ENCODE measurements around the gene KNSTRN.

KNSTRN gene

DNA sequence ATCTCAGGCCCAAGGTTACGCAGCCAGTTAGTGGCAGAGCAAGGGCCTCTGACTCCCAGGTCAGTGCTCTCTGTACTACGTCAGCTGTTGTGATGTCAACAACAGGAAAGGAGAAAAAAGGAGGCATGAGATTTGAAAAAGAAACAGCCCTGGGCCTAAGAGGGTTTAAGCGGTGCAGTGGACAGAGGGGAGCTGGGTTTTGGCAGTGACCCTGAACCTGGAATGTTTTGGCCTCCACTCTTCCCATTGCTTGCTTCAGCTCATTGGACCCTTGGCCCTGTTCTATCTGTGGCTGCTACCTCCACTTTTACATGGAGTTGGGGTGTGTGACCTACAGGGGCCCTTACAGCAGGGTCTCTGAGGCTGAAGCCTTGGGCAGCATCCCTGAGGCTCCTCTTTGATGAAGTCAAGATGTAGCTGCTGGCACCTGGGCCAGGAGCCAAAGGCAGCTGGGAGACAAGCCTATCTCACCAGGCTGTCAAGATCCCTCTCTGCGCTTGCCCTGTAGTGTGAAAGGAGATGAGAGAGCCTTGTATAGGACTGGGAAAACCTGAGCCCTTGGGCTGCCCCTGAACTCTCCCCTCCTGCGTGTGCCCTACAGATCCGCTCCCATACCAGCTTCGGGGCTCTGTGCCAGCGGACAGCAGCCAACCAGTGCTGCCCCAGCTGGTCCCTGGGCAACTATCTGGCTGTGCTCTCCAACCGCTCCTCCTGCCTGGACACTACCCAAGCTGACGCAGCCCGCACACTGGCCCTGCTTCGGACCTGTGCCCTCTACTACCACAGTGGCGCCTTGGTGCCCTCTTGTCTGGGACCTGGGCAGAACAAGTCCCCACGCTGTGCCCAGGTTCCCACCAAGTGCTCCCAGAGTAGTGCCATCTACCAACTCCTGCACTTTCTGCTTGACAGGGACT is 15.8 kb upstream of the KNSTRN start:
- peak in 1 of 2 experiments; percentile 52 for DNase-seq

DNA sequence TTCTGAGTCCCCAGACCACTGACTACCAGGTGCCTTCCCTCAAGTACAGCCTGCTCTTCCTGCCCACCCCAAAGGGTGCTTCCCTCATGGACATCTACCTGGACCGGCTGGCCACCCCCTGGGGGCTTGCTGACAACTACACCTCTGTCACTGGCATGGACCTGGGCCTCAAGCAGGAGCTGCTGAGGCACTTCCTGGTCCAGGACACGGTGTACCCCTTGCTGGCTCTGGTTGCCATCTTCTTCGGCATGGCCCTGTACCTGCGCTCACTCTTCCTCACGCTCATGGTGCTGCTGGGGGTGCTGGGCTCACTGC is 15.2 kb upstream of the KNSTRN start:
- no peak for DNase-seq

DNA sequence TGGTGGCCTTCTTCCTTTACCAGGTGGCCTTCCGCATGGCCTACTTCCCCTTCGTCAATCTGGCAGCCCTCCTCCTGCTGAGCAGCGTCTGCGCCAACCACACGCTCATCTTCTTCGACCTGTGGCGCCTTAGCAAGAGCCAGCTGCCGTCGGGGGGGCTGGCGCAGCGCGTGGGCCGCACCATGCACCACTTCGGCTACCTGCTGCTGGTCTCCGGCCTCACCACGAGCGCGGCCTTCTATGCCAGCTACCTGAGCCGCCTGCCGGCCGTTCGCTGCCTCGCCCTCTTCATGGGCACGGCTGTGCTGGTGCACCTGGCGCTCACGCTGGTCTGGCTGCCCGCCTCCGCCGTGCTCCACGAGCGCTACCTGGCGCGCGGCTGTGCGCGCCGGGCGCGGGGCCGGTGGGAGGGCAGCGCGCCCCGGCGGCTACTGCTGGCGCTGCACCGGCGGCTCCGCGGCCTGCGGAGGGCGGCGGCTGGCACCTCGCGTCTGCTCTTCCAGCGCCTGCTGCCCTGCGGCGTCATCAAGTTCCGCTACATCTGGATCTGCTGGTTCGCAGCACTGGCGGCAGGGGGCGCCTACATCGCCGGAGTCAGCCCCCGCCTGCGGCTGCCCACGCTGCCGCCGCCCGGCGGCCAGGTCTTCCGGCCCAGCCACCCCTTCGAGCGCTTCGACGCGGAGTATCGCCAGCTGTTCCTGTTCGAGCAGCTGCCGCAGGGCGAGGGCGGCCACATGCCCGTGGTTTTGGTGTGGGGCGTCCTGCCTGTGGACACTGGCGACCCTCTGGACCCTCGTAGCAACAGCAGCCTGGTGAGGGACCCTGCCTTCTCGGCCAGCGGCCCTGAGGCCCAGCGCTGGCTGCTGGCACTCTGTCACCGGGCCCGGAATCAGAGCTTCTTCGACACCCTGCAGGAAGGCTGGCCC is 14.6 kb upstream of the KNSTRN start:
- DNase-seq: peak; percentile 84 to 95

DNA sequence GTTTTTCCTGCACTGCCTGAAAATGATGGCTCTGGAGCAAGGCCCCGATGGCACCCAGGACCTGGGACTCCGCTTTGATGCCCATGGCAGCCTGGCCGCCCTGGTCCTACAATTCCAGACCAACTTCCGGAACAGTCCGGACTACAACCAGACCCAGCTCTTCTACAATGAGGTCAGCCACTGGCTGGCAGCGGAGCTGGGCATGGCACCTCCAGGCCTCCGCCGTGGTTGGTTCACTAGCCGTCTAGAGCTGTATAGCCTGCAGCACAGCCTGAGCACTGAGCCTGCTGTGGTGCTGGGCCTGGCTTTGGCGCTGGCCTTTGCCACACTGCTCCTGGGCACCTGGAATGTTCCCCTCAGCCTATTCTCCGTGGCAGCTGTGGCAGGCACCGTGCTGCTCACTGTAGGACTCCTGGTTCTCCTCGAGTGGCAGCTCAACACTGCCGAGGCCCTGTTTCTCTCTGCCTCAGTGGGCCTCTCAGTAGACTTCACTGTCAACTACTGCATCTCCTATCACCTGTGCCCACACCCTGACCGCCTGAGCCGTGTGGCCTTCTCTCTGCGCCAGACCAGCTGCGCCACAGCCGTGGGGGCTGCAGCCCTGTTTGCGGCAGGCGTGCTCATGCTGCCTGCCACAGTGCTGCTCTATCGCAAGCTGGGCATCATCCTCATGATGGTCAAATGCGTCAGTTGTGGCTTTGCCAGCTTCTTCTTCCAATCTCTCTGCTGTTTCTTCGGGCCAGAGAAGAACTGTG is 13.6 kb upstream of the KNSTRN start:
- DNase-seq: no peak

DNA sequence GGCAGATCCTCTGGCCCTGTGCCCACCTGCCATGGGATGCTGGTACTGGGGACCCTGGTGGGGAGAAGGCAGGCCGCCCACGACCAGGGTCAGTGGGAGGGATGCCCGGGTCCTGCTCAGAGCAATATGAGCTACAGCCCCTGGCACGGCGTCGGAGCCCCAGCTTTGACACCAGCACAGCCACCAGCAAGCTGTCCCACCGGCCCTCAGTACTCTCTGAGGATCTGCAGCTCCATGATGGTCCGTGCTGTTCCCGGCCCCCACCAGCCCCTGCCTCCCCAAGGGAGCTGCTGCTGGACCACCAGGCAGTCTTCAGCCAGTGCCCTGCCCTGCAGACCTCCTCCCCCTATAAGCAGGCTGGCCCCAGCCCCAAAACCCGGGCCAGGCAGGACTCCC is 13.0 kb upstream of the KNSTRN start:
- DNase-seq: no peak

DNA sequence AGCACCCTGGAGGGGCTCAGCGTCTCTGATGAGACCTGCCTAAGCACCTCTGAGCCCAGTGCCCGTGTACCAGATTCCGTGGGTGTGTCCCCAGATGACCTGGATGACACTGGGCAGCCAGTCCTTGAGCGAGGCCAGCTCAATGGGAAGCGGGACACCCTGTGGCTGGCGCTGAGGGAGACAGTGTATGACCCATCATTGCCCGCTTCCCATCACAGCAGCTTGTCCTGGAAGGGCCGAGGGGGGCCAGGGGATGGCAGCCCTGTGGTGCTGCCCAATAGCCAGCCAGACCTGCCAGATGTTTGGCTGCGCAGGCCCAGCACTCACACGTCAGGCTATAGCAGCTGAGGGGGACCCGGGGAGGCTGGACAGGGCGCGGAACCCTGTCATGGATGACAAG is 12.6 kb upstream of the KNSTRN start:
- DNase-seq: no peak

DNA sequence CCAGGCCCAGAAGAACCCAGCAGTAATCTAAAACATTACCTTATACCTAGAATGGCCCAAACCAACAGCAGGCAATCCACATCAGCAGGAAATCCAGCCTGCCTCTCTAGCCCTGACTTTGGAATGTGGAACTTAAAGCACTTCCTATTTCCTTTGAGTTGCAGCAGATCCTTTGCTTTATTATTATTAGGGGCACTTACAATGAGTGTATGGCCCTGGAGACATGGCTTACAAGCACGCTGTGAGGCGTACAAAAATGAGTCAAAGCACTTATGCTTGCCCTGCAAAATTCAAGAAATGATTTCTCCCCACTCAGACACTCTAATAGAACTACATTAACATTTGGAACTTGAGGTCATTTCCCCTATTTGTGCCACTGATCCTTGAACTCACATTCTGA is 9.5 kb upstream of the KNSTRN start:
- DNase-seq: no peak

DNA sequence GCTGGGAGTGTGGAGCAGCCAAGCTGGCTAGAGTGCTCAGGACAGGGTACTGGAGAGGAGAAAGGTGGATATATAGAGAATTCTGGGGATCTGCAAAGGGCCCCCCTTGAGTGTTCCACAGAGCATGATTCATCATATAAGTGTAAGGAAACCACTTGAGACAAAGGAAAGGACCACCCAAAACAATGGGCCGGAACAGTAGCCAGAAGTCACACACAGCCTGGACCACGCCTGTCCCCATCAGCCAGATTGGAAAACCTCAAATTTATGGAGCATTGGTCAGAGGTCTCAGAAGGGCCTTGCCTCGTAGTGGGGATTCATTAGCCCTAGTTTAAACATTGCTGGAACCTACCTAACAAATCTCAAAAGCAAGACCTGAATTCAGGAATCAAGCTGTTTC is 4.9 kb upstream of the KNSTRN start:
- no peak for DNase-seq

DNA sequence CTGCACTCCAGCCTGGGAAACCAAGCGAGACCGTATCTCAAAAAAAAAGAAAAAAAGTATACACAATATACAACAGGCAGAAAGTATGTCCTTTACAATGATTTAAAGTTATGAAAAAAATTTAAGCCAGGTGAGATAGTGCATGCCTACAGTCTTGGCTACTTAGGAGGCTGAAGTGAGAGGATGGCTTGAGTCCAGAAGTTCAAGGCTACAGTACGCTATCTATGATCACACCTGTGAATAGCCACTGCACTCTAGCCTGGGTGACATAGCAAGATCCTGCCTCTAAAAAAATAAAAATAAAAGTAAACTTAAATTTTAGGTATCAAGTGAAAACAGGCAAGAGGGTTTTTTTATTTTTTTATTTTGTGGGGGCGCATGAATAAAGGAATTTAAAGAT is 3.1 kb upstream of the KNSTRN start:
- DNase-seq: no peak

DNA sequence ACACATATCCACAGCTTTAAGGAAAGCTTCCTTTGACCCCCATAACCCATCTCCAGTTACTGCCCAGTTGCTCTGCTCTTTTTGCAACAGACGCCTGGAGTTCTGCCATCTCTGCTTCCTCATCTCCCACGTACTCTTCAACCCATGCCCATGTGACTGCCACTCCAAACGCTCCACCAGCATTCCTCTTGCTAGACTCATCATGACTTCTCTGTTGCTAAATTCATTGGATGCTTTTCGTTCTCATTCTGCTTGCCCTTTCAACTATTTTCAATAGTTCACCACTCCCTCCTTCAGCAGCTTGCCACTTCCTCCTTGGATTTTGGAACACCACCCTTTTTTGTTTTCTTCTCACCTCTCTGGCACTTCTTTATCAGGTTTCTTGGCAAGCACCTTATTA is 2.7 kb upstream of the KNSTRN start:
- DNase-seq: no peak

DNA sequence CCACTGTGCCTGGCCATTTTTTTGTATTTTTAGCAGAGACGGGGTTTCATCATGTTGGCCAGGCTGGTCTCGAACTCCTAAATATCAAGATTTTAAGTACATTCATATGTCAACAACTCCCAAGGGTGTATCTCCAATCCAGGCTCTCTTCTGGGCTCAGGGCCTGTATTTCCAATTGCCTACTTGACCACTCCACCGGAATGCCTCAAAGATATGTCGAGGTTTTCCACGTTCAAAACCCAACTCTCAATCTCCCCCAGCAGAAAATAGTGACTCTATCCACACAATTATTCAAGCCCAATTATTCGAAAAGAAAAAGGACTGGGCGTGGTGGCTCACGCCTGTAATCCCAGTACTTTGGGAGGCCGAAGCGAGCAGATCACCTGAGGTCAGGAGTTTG is 1.9 kb upstream of the KNSTRN start:
- DNase-seq: no peak

DNA sequence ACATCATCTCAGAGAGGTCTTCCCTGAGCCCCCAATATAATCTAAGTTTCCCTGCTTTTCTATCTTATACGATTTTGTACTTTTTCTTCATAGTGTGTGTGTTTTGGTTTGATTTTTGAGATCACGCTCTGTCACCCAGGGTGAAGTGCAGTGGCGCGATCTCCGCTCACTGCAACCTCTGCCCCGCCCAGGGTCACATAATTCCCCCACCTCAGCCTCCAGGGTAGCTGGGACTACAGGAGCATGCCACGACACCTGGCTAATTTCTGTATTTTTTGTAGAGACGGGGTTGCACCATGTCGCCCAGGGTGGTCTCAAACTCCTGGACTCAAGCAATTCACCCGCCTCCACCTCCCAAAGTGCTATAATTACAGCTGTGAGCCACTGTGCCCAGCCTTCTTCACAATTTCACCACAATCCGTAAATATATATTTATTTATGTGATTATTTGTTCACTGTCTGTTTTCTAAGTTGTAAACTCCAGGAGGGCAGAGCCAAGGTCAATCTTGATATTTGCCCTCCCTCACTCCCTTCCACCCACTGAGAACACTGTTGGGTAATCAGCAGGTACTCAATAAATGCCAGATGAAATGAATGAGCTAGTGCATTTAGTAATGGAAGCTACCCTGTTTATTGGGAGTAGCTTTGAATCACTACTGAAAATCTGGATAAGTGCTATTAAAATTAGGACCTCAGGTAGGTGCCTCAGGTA is 547 bp upstream of the KNSTRN start:
- no peak for DNase-seq

DNA sequence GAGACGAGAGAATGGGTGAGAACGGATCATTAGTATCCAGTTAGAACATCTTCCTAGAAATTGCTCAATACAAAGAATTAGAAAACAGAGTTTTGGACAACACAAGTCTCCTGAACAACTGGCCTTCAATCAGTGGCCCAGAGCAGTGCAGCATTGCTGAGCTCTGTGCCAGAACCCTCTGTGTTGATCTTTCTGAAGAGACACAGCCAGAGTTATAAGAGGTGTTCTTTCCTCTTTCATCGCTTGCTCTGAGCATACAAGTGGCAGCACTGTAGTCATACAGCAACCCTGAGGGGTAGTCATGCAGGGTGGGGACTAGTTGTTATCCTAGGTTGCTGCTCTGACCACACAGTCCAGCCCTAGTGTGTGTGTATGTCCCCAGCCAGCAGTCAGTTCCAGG is 4.0 kb downstream of the KNSTRN start:
- no peak for DNase-seq

DNA sequence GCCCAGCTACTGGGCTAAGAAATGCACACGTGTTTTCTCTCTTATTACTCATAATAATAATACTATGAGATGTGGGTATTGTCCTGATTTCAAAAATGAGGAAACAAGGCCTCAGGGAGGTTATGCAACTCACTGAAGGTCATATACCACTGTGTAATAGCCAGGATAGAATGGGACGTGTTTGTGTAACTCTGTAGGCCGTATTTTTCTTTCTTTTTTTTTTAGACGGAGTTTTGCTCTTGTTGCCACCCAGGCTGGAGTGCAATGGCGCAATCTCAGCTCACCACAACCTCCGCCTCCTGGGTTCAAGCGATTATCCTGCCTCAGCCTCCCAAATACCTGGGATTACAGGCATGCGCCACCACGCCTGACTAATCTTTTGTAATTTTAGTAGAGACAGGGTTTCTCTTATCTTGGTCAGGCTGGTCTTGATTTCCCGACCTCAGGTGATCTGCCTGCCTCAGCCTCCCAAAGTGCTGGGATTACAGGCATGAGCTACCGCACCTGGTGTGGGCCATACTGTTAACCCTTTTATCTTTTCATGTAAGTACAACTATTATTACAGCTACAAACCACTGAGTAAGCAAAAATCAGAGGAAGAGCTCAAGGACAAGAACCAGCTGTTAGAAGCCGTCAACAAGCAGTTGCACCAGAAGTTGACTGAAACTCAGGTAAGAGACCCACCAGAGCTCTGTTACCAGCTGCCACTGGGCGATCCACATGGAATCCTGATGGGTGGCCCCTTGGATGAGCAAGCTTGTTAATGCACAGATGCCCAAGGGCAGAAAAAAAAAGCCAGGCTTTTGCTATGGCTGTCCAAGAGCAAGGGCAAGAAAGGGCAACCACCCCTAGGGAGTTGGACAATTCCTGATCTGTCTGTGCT is 6.7 kb downstream of the KNSTRN start:
- DNase-seq: no peak

DNA sequence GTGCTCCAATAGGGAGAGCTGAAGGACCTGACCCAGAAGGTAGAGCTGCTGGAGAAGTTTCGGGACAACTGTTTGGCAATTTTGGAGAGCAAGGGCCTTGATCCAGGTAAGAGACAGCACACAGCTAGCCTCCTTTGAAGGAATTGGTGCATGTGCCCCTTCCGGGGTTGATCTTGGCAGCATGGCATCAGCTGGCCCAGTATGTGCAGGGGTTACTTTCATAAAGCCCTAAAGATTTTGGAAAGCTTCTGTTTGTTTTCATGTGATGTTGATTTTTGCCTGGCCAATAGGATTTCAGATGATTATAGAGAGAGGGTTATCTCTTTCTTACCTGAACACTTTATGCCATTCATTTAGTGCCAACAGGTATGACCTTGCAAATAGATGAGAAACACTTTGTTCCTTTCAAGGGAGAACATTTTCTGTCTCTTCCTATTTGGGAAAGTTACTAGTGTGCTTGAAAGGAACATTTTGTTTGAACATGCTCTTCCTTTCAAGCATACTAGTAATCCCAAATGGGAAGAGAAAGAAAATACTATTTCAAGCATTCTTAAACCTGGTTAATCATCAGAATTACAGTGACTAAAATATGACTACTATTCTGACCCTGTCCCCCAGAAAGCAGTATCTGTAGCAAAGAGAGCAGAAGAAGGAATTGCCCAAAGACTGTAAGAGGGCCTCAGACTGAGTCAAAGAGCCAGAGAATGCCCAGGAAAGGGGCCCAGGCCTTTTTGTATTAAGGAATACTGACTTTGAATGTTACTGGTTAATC is 7.5 kb downstream of the KNSTRN start:
- DNase-seq: no peak

DNA sequence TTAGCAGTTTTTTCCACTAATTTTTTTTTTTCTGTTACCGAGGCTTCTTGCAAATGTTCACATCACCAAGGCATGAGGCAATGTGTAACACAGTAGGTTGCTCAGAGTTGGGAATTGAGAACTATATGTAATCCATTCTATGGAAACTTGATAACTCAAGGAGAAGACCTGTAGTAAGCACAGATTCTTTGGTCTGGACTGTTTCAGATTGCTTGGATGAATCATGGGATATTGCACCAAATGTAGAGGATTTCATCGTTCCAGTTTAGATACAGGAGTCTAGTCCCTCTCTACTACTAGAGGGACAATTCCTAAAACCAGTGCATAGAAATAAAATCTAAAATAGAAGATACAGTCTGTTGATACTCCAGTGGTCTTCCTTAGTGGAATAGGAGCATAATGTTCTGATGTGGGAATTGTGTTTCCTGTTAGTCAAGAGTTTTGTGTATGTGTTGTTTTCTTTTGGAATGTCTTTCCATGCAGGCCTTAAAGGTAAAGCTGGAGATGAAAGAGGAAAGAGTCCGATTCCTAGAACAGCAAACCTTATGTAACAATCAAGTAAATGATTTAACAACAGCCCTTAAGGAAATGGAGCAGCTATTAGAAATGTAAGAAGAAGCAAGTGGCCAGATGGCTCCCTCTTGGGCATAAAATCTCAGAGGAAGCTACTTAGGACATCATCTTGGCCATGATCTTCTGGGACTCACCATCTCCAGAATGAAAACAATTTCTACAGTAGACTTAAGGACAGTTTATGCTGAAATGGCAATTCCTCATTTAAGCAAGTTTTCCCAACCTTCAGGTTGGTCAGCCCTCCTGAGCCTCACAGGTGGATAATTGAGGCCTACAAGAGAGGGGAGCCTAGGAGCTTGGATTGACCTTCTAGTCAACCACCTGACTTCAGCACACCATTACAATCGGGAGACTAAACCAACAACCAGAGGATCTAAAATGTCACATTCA is 10.7 kb downstream of the KNSTRN start:
- no peak for DNase-seq

DNA sequence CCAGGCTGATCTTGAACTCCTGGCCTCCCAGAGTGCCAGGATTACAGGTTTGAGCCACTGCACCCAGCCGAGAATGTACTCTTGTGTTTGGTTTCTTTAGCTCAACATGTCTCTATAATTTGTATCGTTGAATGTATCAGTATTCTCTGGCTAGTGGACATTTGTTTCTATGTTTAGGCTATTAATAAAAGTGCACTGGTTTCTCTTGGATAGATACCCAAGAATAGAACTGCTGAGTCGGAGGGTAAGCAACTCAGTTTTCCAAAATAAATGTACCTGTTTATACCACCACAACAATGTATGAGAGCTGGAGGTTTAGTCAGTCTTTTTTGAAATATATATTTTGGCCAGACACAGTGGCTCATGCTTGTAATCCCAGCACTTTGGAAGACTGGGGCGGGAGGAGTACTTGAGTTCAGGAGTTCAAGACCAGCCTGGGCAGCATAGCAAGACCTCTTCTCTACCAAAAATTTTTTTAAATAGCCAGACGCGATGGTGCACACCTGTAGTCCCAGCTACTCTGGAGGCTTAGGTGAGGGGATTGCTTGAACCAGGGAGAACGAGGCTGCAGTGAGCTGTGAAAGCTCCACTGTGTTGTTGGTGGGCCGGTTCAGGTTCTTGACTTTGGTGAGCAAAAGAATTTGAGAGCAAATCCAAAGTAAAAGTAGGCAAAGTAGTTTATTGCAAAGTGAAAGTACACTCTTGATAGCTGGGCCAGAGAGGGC is 15.3 kb downstream of the KNSTRN start:
- no peak for DNase-seq

DNA sequence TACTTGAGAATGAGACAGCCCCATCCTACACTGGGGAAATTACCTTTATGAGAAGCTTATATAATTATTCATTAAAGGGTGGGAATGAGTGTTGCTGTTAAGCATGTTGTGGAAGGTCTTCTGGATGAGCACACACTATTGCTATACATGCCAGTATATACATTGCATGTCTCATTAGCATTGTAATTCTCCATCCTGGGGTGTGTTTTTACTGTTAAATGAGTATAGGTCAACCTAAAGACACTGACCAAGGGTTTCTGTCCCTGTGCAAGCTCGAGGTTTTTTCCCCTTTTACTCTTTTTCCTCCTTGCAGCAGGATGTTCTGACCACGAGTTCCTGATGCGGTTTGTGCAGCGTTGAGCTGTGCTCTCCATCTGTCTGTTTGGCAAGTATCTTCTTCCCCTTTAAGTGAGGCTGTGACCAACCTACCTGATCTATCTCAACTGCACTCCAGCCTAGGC is 15.9 kb downstream of the KNSTRN start:
- no peak for DNase-seq

DNA sequence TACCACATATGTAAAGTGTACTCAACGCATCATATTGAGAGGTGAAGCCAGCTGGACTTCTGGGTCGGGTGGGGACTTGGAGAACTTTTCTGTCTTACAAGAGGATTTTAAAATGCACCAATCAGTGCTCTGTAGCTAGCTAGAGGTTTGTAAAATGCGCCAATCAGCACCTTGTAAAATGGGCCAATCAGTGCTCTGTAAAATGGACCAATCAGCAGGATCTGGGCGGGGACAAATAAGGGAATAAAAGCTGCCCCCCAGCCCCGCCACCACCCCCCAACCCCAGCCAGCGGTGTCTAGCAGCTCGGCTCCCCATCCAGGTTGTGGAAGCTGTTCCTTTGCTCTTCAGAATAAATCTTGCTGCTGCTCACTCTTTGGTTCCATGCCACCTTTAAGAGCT is 16.8 kb downstream of the KNSTRN start:
- no peak for DNase-seq

All from NCI-H524 (cell line).